ENCODE results near the gene MYMX. TPM values are rescaled to one million over a fixed set of nuclear protein-coding genes. Genes with fewer than 3 reads are reported as not detected.

The MYMX gene
- total and polyA plus RNA-seq, 2 of the 13 experiments (the other 11 are each of a cell fraction or from before 2014, with no cell fraction given), result not detected

DNA sequence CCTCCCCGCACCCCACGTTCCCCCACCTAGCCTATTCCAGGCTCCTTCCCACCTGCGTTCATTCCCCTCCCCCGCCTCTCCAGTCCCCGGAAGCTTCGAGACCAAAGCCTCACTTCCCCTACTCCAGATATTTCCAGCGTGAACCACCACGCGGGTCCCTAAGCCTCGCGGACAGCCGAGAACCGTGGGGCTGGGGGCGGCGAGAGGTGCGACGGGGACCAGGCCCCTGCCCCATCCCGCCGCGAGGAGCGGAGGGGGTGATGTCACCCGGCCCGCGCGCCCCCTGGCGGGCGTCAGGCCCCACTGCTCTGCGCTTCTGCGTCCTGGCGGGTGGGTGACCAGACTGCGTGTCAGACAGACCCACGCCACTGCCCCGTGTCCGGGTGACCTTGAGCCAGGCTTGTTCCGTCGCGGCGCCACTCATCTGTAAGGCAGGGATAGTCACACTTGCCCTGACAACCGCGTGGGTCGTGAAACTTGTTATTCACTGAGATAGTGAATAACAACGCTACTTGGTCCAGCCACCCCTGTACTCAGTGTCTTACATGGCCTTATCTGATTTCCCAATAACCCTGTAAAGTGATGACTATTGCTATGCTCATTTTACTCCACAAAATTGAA, 21.2 kb downstream of the MYMX start (continued):
- TF ChIP-seq, protein P1, sequence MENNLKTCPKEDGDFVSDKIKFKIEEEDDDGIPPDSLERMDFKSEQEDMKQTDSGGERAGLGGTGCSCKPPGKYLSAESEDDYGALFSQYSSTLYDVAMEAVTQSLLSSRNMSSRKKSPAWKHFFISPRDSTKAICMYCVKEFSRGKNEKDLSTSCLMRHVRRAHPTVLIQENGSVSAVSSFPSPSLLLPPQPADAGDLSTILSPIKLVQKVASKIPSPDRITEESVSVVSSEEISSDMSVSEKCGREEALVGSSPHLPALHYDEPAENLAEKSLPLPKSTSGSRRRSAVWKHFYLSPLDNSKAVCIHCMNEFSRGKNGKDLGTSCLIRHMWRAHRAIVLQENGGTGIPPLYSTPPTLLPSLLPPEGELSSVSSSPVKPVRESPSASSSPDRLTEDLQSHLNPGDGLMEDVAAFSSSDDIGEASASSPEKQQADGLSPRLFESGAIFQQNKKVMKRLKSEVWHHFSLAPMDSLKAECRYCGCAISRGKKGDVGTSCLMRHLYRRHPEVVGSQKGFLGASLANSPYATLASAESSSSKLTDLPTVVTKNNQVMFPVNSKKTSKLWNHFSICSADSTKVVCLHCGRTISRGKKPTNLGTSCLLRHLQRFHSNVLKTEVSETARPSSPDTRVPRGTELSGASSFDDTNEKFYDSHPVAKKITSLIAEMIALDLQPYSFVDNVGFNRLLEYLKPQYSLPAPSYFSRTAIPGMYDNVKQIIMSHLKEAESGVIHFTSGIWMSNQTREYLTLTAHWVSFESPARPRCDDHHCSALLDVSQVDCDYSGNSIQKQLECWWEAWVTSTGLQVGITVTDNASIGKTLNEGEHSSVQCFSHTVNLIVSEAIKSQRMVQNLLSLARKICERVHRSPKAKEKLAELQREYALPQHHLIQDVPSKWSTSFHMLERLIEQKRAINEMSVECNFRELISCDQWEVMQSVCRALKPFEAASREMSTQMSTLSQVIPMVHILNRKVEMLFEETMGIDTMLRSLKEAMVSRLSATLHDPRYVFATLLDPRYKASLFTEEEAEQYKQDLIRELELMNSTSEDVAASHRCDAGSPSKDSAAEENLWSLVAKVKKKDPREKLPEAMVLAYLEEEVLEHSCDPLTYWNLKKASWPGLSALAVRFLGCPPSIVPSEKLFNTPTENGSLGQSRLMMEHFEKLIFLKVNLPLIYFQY (CRISPR knock-in tag; IDR thresholded peaks at IDR 0.05; ENCODE audit: borderline replicate concordance), result no peak
- TF ChIP-seq, protein P2, sequence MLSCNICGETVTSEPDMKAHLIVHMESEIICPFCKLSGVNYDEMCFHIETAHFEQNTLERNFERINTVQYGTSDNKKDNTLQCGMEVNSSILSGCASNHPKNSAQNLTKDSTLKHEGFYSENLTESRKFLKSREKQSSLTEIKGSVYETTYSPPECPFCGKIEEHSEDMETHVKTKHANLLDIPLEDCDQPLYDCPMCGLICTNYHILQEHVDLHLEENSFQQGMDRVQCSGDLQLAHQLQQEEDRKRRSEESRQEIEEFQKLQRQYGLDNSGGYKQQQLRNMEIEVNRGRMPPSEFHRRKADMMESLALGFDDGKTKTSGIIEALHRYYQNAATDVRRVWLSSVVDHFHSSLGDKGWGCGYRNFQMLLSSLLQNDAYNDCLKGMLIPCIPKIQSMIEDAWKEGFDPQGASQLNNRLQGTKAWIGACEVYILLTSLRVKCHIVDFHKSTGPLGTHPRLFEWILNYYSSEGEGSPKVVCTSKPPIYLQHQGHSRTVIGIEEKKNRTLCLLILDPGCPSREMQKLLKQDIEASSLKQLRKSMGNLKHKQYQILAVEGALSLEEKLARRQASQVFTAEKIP (CRISPR knock-in tag; IDR thresholded peaks at IDR 0.05; ENCODE audit: borderline replicate concordance), result no peak
- TF ChIP-seq RFXAP (CRISPR knock-in tag; IDR thresholded peaks at IDR 0.05; ENCODE audit: borderline replicate concordance) (no peak), ZNF274 (CRISPR knock-in tag; IDR thresholded peaks at IDR 0.05) (peak; percentile 78; the same call in 1 of the 2 replicates), NBN (conservative IDR thresholded peaks at IDR 0.05) (no peak), REL (CRISPR knock-in tag; conservative IDR thresholded peaks at IDR 0.05) (peak; percentile 90; the same call in 1 of the 2 replicates), NPAS2 (CRISPR knock-in tag; IDR thresholded peaks at IDR 0.05; ENCODE audit: borderline replicate concordance) (no peak), HNRNPK (IDR thresholded peaks at IDR 0.05; ENCODE audit: low read depth, low read length, poor library complexity, severe bottlenecking) (peak; percentile 71), LBX2 (CRISPR knock-in tag; IDR thresholded peaks at IDR 0.05; ENCODE audit: borderline replicate concordance) (no peak), ZNF674 (CRISPR knock-in tag; IDR thresholded peaks at IDR 0.05; ENCODE audit: low read depth) (no peak), HOXA7 (CRISPR knock-in tag; IDR thresholded peaks at IDR 0.05) (no peak), SP140L (CRISPR knock-in tag; IDR thresholded peaks at IDR 0.05; ENCODE audit: borderline replicate concordance) (peak; percentile 89; the same call in 1 of the 2 replicates), PLRG1 (conservative IDR thresholded peaks at IDR 0.05) (no peak), ZNF598 (CRISPR knock-in tag; IDR thresholded peaks at IDR 0.05; ENCODE audit: borderline replicate concordance) (peak; percentile 88; the same call in 1 of the 2 replicates), ZNF367 (CRISPR knock-in tag; IDR thresholded peaks at IDR 0.05; ENCODE audit: borderline replicate concordance) (no peak), ZNF24 (IDR thresholded peaks at IDR 0.05) (no peak), ZNF446 (CRISPR knock-in tag; IDR thresholded peaks at IDR 0.05) (no peak), DMTF1 (CRISPR knock-in tag; IDR thresholded peaks at IDR 0.05) (no peak), MEF2D (CRISPR knock-in tag; IDR thresholded peaks at IDR 0.05) (no peak), ZNF580 (CRISPR knock-in tag; IDR thresholded peaks at IDR 0.05; ENCODE audit: borderline replicate concordance, low read depth) (peak; percentile 78), FIP1L1 (IDR thresholded peaks at IDR 0.05; ENCODE audit: borderline replicate concordance, insufficient read depth, low read depth, low read length) (no peak)
